Small intestine (tissue), 7 donors: ENCODE measurements around the gene USP11. TPM values are rescaled to one million over a fixed set of nuclear protein-coding genes. Genes with fewer than 3 reads are reported as not detected.
A peak's percentile ranks its signal among the peaks of the same experiment; 100 is the strongest.

ENCODE experiments used
- DNase-seq, 2 donors: peaks; one replicate each; pipeline versions ENCODE4 v3.0.0 to v3.0.0-alpha.2; 2013
- FAIRE-seq: peaks from 2 replicates; lab custom pipeline; 2012; peaks lifted over from hg19 to GRCh38; lab: Jason Lieb, UNC
- H3K27ac ChIP-seq, 3 donors: one replicate each; pipeline ENCODE4 v1.5.1; 2013; ENCODE audit warnings: low read length in 2 of 3, mild to moderate bottlenecking in 2 of 3, control low read depth in 1 of 3, inconsistent platforms in 1 of 3, low read depth in 1 of 3, moderate library complexity in 1 of 3
- H3K27me3 ChIP-seq, 3 donors: one replicate each; pipeline ENCODE4 v1.6.1; 2013; ENCODE audit warnings: low read length in 3 of 3, inconsistent platforms in 1 of 3; ENCODE audit not compliant: control insufficient read depth in 3 of 3, insufficient read depth in 3 of 3
- H3K36me3 ChIP-seq, 3 donors: one replicate each; pipeline ENCODE4 v1.6.1; 2013; ENCODE audit warnings: low read length in 3 of 3, inconsistent platforms in 1 of 3, low read depth in 1 of 3, mild to moderate bottlenecking in 1 of 3, moderate library complexity in 1 of 3; ENCODE audit not compliant: control insufficient read depth in 3 of 3, insufficient read depth in 2 of 3
- H3K4me1 ChIP-seq, 3 donors: one replicate each; pipeline ENCODE4 v1.6.1; 2013; ENCODE audit warnings: low read length in 2 of 3, inconsistent platforms in 1 of 3, low read depth in 1 of 3, mild to moderate bottlenecking in 1 of 3, moderate library complexity in 1 of 3; ENCODE audit not compliant: control insufficient read depth in 3 of 3, insufficient read depth in 2 of 3
- H3K4me3 ChIP-seq, 3 donors: one replicate each; pipeline ENCODE4 v1.5.1; 2013; ENCODE audit warnings: low read length in 3 of 3, control low read depth in 1 of 3, inconsistent platforms in 1 of 3, low read depth in 1 of 3, mild to moderate bottlenecking in 1 of 3, moderate library complexity in 1 of 3
- H3K9me3 ChIP-seq, 2 donors: one replicate each; pipeline ENCODE4 v1.6.1; 2013; ENCODE audit warnings: low read depth in 1 of 2, low read length in 1 of 2; ENCODE audit not compliant: control insufficient read depth in 2 of 2, insufficient read depth in 1 of 2
- WGBS, 3 donors: extraction: QIAGEN DNeasy Blood & Tissue Kit; methylation state at CpG; one replicate each; pipeline ENCODE4 v1.1.7; 2013; 5-methylcytosine and 5-hydroxymethylcytosine counted together
- polyA plus RNA-seq, 4 donors: library from polyadenylated mRNA; stranded (reverse) in 3 of 4; unstranded in 1 of 4; fragments of 200-250 nt in 3 of 4; fragments of 120-200 nt in 1 of 4; gene quantifications; one replicate each; pipeline versions ENCODE4 v1.2.1 to v1.2.3, GENCODE V29; 2013
- donor health status: healthy with polysubstance abuse.
- donor health status: control.
- donor health status: control.
- donor health status: Bipolar disorder and iron deficiency.
- donor health status: healthy.

The USP11 gene
- polyA plus RNA-seq, 4 donors: 4.0 to 52.3 (median 11.9) TPM

DNA sequence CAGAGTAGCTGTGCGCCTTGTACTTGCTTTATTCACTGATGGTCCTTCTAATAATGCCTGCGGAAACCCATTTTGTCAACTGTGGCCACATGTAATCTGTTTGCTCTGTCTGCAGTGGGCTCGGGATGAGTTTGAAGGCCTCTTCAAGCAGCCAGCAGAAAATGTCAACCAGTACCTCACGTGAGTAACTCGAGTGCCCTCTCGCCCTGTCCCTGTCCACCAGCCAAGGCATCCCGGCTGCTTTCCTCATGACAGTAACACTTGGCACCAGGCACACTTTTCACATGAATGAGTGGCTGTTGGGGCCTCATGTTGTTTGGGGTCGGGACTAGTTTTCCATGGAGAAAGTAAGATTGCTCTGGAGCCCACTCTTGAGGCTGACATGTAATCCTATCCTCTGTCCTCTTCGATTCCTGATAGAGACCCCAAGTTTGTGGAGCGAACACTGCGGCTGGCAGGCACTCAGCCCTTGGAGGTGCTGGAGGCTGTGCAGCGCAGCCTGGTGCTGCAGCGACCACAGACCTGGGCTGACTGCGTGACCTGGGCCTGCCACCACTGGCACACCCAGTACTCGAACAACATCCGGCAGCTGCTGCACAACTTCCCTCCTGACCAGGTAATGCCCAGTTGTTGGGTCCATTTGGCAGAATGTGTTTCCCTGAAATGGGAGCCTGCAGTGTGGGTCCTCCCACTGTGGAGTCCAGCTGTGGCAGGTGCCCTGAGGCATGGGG is 23.1 kb upstream of the USP11 start:
- 92 to 99% (median 93%) methylated on average over 16 of the region's 16 CpGs for WGBS, 3 donors
- Histone ChIP-seq H3K27me3 (no peaks in the 10 kb centered on the region), H3K27ac (no peak overlapping the region), H3K4me1 (no peaks in the 10 kb centered on the region), H3K9me3 (no peaks in the 10 kb centered on the region), H3K36me3 (peaks cover 18 to 72% (median 45%) of the 10 kb centered on the region in 3 donors), H3K4me3 (no peak overlapping the region)
- FAIRE-seq (no peak), DNase-seq (no peak)

DNA sequence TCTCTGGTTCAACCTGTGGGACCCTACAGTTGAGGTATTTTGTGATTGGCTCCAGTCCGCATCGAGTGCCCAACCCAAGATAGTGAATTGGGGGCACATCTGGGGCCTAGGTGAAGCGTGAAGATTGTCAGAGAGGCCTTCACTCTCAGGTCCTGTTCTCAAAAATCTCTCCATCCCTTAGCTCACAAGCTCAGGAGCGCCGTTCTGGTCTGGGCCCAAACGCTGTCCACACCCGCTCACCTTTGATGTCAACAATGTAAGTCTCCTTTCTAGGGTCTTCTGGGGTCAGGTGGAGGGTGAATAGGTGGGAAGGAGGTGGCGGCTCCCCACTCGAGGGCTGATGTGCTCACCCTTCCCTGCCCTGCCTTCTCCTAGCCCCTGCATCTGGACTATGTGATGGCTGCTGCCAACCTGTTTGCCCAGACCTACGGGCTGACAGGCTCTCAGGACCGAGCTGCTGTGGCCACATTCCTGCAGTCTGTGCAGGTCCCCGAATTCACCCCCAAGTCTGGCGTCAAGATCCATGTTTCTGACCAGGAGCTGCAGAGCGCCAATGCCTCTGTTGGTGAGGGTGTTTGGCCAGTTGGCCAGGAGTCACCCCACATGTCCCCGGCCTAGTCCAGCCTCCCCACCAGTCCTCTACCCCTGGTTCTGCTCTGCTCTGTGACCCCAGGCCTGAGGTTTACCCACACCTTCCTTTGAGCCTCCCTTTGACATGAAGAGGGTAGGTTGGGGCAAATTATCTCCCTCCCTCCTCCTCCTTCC is 22.0 kb upstream of the USP11 start:
- Histone ChIP-seq H3K4me3 (no peak overlapping the region), H3K36me3 (peaks cover 14 to 75% (median 49%) of the 10 kb centered on the region in 3 donors), H3K27ac (no peak overlapping the region), H3K4me1 (no peaks in the 10 kb centered on the region), H3K9me3 (no peaks in the 10 kb centered on the region), H3K27me3 (no peaks in the 10 kb centered on the region)
- FAIRE-seq (no peak), DNase-seq (no peak)
- 91 to 95% (median 93%) methylated on average over 11 to 15 of the region's 15 CpGs for WGBS, 3 donors

DNA sequence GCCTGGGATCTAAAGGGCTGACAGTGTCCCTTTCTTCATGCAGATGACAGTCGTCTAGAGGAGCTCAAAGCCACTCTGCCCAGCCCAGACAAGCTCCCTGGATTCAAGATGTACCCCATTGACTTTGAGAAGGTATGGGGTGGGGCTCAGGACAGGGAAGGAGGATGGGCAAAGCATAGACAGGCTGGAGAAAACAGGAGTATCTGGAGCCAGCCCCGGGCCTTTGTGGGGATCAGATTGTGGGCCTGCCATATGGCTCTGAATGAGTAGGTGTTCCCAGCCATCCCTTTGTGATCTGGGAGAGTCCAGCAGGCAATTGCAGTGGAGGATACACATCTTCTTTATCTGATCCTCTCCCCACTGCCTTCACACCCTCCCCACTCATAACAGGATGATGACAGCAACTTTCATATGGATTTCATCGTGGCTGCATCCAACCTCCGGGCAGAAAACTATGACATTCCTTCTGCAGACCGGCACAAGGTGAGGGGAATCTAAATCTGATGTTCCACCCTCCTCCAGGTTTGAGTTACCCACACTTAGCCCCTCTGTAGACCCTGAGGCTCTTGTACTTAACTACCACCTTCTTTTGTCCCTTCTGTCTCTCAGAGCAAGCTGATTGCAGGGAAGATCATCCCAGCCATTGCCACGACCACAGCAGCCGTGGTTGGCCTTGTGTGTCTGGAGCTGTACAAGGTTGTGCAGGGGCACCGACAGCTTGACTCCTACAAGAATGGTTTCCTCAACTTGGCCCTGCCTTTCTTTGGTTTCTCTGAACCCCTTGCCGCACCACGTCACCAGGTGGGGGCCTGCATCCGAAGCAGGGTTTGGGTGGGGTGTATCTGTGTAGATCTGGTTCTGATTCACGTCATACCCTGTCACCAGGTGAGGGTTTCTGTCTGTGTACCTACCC is 20.2 kb upstream of the USP11 start:
- Histone ChIP-seq H3K4me1 (peaks cover 0 to 9% (median 0%) of the 10 kb centered on the region in 3 donors), H3K4me3 (no peak overlapping the region), H3K9me3 (no peaks in the 10 kb centered on the region), H3K27ac (no peak overlapping the region), H3K27me3 (no peaks in the 10 kb centered on the region), H3K36me3 (peaks cover 9 to 74% (median 37%) of the 10 kb centered on the region in 3 donors)
- FAIRE-seq (no peak), DNase-seq (no peak)
- WGBS, 3 donors: 93 to 95% (median 93%) methylated on average over 12 of the region's 12 CpGs

DNA sequence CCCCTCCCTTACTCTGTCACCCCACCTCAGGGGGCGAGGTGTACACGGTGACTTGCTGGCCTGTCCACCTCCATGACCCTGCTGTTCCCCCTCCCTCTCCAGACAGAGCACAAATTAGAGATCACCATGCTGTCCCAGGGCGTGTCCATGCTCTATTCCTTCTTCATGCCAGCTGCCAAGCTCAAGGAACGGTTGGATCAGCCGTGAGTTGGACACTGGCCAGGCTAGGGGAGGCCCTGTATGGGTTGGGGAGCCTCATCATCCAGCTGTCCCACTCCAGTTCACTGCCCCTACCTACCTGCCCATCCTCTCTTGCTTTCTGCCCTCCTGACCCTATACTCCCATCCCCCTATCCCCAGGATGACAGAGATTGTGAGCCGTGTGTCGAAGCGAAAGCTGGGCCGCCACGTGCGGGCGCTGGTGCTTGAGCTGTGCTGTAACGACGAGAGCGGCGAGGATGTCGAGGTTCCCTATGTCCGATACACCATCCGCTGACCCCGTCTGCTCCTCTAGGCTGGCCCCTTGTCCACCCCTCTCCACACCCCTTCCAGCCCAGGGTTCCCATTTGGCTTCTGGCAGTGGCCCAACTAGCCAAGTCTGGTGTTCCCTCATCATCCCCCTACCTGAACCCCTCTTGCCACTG is 18.3 kb upstream of the USP11 start:
- no peak for DNase-seq
- Histone ChIP-seq H3K4me1 (peaks cover 0 to 9% (median 0%) of the 10 kb centered on the region in 3 donors), H3K36me3 (peaks cover 5 to 59% (median 35%) of the 10 kb centered on the region in 3 donors), H3K27me3 (no peaks in the 10 kb centered on the region), H3K27ac (no peak overlapping the region), H3K9me3 (no peaks in the 10 kb centered on the region), H3K4me3 (no peak overlapping the region)
- no peak for FAIRE-seq
- WGBS, 3 donors: 85 to 92% (median 87%) methylated on average over 17 to 20 of the region's 20 CpGs

DNA sequence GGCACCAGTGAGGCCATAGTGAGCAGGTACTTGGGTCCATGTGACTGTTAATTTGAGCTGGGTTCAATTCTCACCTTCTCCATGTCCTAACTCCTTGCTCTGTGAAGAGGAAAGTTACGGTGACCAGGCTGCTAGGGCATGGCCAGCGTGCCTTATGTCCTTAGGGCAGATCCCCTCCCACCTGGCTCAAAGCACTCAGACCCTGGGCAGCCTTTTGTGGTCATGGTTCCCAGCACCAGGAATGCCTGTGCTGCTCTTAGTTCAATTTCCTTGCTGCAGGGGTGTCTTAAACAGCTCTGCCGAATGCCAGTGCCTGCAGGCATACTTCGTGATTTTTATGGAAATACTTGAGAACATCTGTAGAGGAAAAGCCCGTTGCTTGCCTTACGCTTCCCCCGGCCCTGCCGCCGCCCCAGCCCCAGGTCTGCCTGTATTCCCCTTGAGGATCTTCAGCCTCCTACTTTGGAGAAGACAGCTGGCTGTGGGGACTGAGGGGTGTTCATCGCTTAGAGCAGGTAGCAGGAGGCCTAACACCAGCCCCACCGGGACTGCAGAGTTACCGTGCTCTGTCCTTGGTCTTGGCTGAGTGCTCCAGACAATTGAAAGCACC is 17.4 kb upstream of the USP11 start:
- WGBS, 3 donors: 85 to 95% (median 88%) methylated on average over 12 of the region's 12 CpGs
- no peak for FAIRE-seq
- no peak for DNase-seq
- Histone ChIP-seq H3K4me1 (peaks cover 0 to 16% (median 4%) of the 10 kb centered on the region in 3 donors), H3K4me3 (no peak overlapping the region), H3K27me3 (no peaks in the 10 kb centered on the region), H3K36me3 (peaks cover 5 to 52% (median 29%) of the 10 kb centered on the region in 3 donors), H3K27ac (peak overlapping the region in 1 of 3 donors; percentile 16), H3K9me3 (no peaks in the 10 kb centered on the region)

DNA sequence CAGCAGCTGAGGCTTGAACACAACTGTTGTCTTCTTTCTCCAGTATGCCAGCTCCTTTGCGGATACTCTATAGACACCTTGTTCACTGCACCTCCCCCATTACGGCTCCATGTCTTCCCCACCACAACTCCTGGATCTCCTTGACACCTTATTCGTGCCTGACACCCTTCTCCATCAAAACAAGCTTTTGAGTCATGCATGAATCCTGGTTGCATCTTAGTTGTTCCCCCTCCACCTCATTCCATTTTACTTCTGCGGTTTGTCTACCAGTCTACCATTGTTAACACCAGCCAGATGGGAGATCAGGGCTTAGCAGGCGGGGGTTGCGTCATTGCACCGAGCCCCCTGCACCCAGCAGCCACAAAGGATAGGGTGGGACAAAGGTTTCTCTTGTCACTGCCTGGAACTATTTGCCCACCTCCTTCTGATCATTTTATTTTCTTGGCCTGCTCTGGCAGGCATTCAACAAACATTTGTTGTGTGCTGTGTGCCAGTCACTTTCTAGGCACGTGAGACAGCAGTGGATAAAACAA is 16.4 kb upstream of the USP11 start:
- peaks cover 2 to 46% (median 21%) of the 10 kb centered on the region in 3 donors for H3K36me3 ChIP-seq

DNA sequence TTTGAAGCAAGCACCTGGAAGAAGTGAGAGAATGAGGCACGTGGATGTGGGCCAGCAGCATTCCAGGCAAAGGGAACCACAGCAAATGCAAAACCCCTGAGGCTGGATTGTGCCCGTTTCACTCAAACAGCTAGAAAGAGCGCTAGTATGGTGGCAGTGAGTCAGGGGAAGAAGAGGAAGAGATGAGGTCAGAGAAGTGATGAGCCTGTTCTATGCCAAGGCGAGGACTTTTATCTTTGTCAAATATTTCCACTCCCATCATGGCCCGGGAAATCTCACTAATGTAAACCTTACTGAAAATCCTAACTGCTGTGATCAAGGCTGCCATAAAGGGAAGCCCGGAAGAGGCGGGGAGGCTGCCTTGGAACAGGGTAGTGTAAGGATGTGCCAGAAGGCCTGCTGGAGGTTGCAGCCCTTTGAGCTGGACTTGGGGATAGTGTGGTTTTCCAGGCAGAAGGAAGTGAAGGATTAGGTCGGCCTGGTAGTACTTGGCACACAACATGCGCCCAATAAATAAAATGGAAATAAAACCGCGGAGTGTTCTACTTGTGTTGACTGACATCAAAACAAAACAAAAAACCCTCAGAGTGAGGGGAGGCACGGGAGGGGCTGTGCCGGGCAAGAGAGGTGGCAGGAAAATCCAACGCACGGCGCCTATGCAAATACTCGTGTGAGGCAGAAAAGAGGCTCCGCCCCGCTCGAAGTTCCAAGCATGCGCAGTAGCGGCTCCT is 15.5 kb upstream of the USP11 start:
- no peak for FAIRE-seq
- DNase-seq: peak in 1 of 2 donors; percentile 52
- Histone ChIP-seq H3K4me1 (peaks cover 0 to 21% (median 6%) of the 10 kb centered on the region in 3 donors), H3K36me3 (peaks cover 2 to 50% (median 14%) of the 10 kb centered on the region in 3 donors), H3K4me3 (peak overlapping the region in 2 of 3 donors; percentile 4 to 32), H3K9me3 (no peaks in the 10 kb centered on the region), H3K27me3 (no peaks in the 10 kb centered on the region), H3K27ac (peak overlapping the region; percentile 6 to 99 (median 88))
- WGBS, 3 donors: 3 to 12% (median 8%) methylated on average over 15 to 22 of the region's 22 CpGs

More for the DNA sequence above, 16.4 kb upstream of the USP11 start:
- DNase-seq (no peak), FAIRE-seq (no peak)
- H3K27ac ChIP-seq: peak overlapping the region; percentile 6 to 99 (median 88)
- H3K4me3 ChIP-seq: no peak overlapping the region
- WGBS, 3 donors: 81 to 93% (median 86%) methylated on average over 8 of the region's 8 CpGs
- H3K4me1 ChIP-seq: peaks cover 0 to 19% (median 6%) of the 10 kb centered on the region in 3 donors
- H3K27me3 ChIP-seq: no peaks in the 10 kb centered on the region
- no peaks in the 10 kb centered on the region for H3K9me3 ChIP-seq
